Duodenal mucosa (tissue), 2 donors: Measurements from ENCODE around the gene HLA-DQB1.
"Not testable (repeated sequence)": the region's sequence is repeated elsewhere in the genome, so short reads cannot be mapped to it uniquely, and the experiment has no call there.

Source experiments
- H3K27ac ChIP-seq: one replicate; pipeline ENCODE4 v1.7.0; 2013; ENCODE audit warnings: low read depth, low read length
- H3K27me3 ChIP-seq, 2 donors: one replicate each; pipeline ENCODE4 v1.7.0; 2013; ENCODE audit warnings: low read length in 2 of 2, control low read depth in 1 of 2; ENCODE audit not compliant: insufficient read depth in 2 of 2, control insufficient read depth in 1 of 2
- H3K36me3 ChIP-seq, 2 donors: one replicate each; pipeline ENCODE4 v1.7.0; 2013; ENCODE audit warnings: low read length in 2 of 2, control low read depth in 1 of 2; ENCODE audit not compliant: insufficient read depth in 2 of 2, control insufficient read depth in 1 of 2
- H3K4me1 ChIP-seq, 2 donors: one replicate each; pipeline ENCODE4 v1.7.0; 2013; ENCODE audit warnings: low read length in 2 of 2, control low read depth in 1 of 2; ENCODE audit not compliant: insufficient read depth in 2 of 2, control insufficient read depth in 1 of 2
- H3K4me3 ChIP-seq, 2 donors: one replicate each; pipeline ENCODE4 v1.7.0; 2013; ENCODE audit warnings: low read length in 2 of 2, low read depth in 1 of 2
- H3K9ac ChIP-seq, 2 donors: one replicate each; pipeline ENCODE4 v1.7.0; 2013; ENCODE audit warnings: low read length in 2 of 2, low read depth in 1 of 2
- H3K9me3 ChIP-seq, 2 donors: one replicate each; pipeline ENCODE4 v1.7.0; 2013; ENCODE audit warnings: low read length in 2 of 2, control low read depth in 1 of 2; ENCODE audit not compliant: control insufficient read depth in 1 of 2

Gene HLA-DQB1

DNA sequence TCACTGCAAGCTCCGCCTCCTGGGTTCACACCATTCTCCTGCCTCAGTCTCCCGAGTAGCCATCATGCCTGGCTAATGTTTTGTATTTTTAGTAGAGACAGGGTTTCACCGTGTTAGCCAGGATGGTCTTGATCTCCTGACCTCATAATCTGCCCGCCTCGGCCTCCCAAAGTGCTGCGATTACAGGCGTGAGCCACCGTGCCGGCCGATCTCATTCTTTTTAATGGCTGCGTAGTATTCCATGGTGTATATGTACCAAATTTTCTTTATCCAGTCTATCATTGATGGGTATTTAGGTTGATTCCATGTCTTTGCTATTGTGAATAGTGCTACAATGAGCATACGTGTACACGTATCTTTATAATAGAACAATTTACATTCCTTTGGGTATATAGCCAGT lies 36.7 kb downstream of the HLA-DQB1 start:
- H3K4me3 ChIP-seq, result not testable (repeated sequence)

DNA sequence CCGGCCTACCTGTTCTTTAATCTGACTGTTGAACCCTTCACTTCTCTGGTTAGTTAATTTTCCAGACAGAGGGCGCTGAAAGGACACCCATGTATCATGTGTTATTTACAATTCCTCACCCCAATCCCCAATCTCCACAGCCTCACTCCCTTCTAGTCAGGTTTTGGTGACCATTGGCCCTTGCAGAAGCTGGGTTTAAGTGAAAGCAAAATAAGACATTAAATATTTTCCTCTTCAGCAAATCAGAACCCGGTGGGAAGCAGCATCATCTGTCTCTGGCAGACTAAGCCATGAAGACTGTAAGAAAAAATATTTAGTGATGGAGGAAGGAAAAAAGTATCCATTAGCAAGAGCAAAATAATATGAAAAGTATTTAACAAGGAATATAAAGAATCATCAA lies 38.6 kb downstream of the HLA-DQB1 start:
- no peak overlapping the region for H3K27ac ChIP-seq
- H3K27me3 ChIP-seq, result no peaks in the 10 kb centered on the region
- H3K9ac ChIP-seq, result no peak overlapping the region
- H3K9me3 ChIP-seq, result no peaks in the 10 kb centered on the region
- H3K36me3 ChIP-seq, result no peaks in the 10 kb centered on the region
- no peak overlapping the region for H3K4me3 ChIP-seq
- H3K4me1 ChIP-seq, result peaks cover 0 to 4% of the 10 kb centered on the region in 2 donors

More for the DNA sequence above, 36.7 kb downstream of the HLA-DQB1 start:
- H3K4me1 ChIP-seq, H3K27me3 ChIP-seq, H3K9me3 ChIP-seq, H3K9ac ChIP-seq, H3K27ac ChIP-seq, H3K36me3 ChIP-seq: not testable (repeated sequence)

- Histone ChIP-seq H3K4me3 (no peak overlapping the region), H3K27ac (no peak overlapping the region), H3K9ac (no peak overlapping the region), H3K4me1 (peaks cover 0 to 4% of the 10 kb centered on the region in 2 donors), H3K9me3 (no peaks in the 10 kb centered on the region), H3K27me3 (no peaks in the 10 kb centered on the region), H3K36me3 (no peaks in the 10 kb centered on the region)
Observed at GRCh38 chr6:32627249-32627648, 39.2 kb downstream of the HLA-DQB1 start.

GRCh38 chr6:32625137-32625536 lies 41.3 kb downstream of the HLA-DQB1 start:
- no peaks in the 10 kb centered on the region for H3K36me3 ChIP-seq
- H3K27me3 ChIP-seq, result no peaks in the 10 kb centered on the region
- H3K4me3 ChIP-seq, result no peak overlapping the region
- H3K9me3 ChIP-seq, result no peaks in the 10 kb centered on the region
- no peak overlapping the region for H3K9ac ChIP-seq
- H3K27ac ChIP-seq, result no peak overlapping the region
- H3K4me1 ChIP-seq, result peaks cover 0 to 4% of the 10 kb centered on the region in 2 donors

GRCh38 chr6:32624565-32624964 lies 41.9 kb downstream of the HLA-DQB1 start:
- H3K4me3 ChIP-seq, result no peak overlapping the region
- no peak overlapping the region for H3K27ac ChIP-seq
- H3K4me1 ChIP-seq, result peaks cover 0 to 4% of the 10 kb centered on the region in 2 donors
- H3K9ac ChIP-seq, result no peak overlapping the region
- no peaks in the 10 kb centered on the region for H3K36me3 ChIP-seq
- no peaks in the 10 kb centered on the region for H3K27me3 ChIP-seq
- no peaks in the 10 kb centered on the region for H3K9me3 ChIP-seq

DNA sequence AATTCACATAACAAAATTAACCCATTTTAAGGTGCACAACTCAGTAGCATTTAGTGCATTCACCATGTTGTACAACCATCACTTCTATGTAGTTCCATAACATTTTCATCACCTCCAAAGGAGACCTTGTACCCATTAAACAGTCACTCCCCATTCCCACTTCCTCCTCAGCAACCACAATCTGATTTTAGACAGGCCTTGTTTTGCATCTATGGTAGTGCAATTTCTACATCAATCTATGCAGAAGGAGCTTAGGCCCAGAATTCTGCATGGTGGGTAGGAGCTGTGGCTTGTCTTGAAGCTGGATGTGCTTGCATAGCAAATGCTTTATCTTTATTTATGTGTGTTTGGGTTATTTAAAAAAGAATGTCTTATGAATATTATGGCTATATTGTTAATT lies 42.8 kb downstream of the HLA-DQB1 start:
- Histone ChIP-seq H3K36me3 (no peaks in the 10 kb centered on the region), H3K4me1 (peaks cover 0 to 4% of the 10 kb centered on the region in 2 donors), H3K27ac (no peak overlapping the region), H3K4me3 (no peak overlapping the region), H3K27me3 (no peaks in the 10 kb centered on the region), H3K9ac (no peak overlapping the region), H3K9me3 (no peaks in the 10 kb centered on the region)

DNA sequence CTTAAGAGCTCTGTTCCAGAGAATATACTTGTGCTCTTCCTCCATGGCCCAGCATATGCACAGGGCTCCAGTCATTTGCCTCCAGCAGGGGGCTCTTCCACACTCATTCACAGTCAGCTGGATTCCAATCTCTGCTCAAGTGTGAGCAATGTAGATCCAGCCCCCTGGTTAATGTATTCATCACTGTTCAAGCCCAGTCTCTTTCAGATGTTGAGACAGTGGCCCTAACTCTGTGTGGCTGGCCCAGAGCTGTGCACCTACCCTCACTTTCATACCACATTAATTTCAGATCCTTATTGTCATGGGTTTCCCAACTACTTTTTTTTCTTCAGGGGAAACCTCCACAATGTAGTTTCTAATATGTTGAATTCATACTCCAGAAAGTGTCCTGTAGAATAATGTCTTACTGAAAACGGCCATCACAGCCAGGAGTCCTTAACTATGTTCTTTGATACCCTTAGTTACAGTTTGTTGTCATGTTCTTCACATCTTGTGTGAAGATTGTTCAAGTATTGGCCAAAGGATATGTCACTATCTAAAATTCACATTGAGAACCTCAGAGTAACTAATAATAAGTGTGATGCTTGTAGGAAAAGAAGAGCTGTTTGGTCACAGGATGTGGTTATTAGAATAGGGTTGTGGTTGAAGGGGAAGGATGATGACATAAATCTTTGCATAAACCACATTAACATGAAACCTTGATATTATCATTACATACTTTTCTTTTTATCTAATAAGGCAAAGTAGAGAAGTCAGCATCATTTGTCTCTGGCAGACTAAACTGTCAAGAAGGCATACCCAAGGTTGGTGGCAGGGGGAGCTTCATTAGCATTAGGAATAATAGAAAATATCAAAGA lies 43.7 kb downstream of the HLA-DQB1 start:
- Histone ChIP-seq H3K4me1 (peaks cover 0 to 4% of the 10 kb centered on the region in 2 donors), H3K9ac (no peak overlapping the region), H3K4me3 (no peak overlapping the region), H3K27me3 (no peaks in the 10 kb centered on the region), H3K9me3 (peaks cover 0 to 5% of the 10 kb centered on the region in 2 donors), H3K36me3 (no peaks in the 10 kb centered on the region), H3K27ac (no peak overlapping the region)

GRCh38 chr6:32621372-32621771 lies 45.1 kb downstream of the HLA-DQB1 start:
- H3K4me1 ChIP-seq, result peaks cover 0 to 4% of the 10 kb centered on the region in 2 donors
- no peak overlapping the region for H3K9ac ChIP-seq
- H3K27me3 ChIP-seq, result no peaks in the 10 kb centered on the region
- no peaks in the 10 kb centered on the region for H3K36me3 ChIP-seq
- peaks cover 0 to 5% of the 10 kb centered on the region in 2 donors for H3K9me3 ChIP-seq
- H3K4me3 ChIP-seq, result no peak overlapping the region
- no peak overlapping the region for H3K27ac ChIP-seq

DNA sequence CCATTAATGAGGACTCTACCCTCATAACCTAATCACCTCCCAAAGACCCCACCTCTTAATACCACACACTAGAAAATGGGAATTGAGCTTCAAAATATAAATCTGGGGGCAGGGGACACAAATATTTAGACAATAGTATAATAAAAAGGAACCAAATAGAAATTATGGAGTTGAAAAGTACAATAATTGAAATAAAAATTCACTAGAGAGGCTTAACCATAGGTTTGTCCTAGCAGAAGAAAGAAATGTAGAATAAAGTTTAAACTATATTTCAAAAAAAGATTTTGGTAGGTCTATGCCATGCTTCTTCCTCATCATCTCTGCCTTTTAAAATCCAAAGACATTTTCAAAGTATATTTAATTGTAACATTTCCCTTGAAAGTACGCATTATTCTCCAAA lies 48.7 kb downstream of the HLA-DQB1 start:
- Histone ChIP-seq H3K4me1 (no peaks in the 10 kb centered on the region), H3K9ac (no peak overlapping the region), H3K27ac (no peak overlapping the region), H3K36me3 (no peaks in the 10 kb centered on the region), H3K27me3 (no peaks in the 10 kb centered on the region), H3K9me3 (peaks cover 0 to 5% of the 10 kb centered on the region in 2 donors), H3K4me3 (no peak overlapping the region)

- no peak overlapping the region for H3K4me3 ChIP-seq
- no peak overlapping the region for H3K27ac ChIP-seq
- no peak overlapping the region for H3K9ac ChIP-seq
- H3K27me3 ChIP-seq, result no peaks in the 10 kb centered on the region
- peaks cover 0 to 5% of the 10 kb centered on the region in 2 donors for H3K9me3 ChIP-seq
- H3K36me3 ChIP-seq, result no peaks in the 10 kb centered on the region
- H3K4me1 ChIP-seq, result no peaks in the 10 kb centered on the region
Observed at GRCh38 chr6:32615885-32616532, 50.4 kb downstream of the HLA-DQB1 start.
